NB4 (cell line): ENCODE data around the gene RPE.

Experiments used
- CTCF ChIP-seq: IDR thresholded peaks from one replicate; pipeline ENCODE4 v1.5.1; 2012; ENCODE audit warnings: low read depth, low read length
- MAX ChIP-seq: IDR thresholded peaks from 2 replicates; pipeline ENCODE4 v1.6.1; 2011; ENCODE audit warnings: low read depth, low read length
- MYC ChIP-seq: IDR thresholded peaks from 2 replicates; pipeline ENCODE4 v1.6.1; 2011; ENCODE audit warnings: low read depth, low read length
- POLR2A ChIP-seq: IDR thresholded peaks from 2 replicates; pipeline ENCODE4 v1.6.1; 2011; ENCODE audit warnings: mild to moderate bottlenecking; ENCODE audit not compliant: insufficient read length; ENCODE audit errors: extremely low read depth

GRCh38 chr2:210049831-210050230 is 47.4 kb downstream of the RPE start:
- TF ChIP-seq MAX, result no peak
- no peak for TF ChIP-seq CTCF
- no peak for TF ChIP-seq POLR2A
- no peak for TF ChIP-seq MYC
